GM19467 (cell line): ENCODE results near the gene C19orf81.
A peak's percentile ranks its signal among the peaks of the same experiment; 100 is the strongest.

Source experiments
- ATAC-seq: cut with Tn5 transposase; IDR thresholded peaks from one replicate; pipeline ENCODE4 v1.9.1; 2021; ENCODE audit warnings: mild to moderate bottlenecking, moderate library complexity; ENCODE audit not compliant: unreplicated experiment

Gene C19orf81

DNA sequence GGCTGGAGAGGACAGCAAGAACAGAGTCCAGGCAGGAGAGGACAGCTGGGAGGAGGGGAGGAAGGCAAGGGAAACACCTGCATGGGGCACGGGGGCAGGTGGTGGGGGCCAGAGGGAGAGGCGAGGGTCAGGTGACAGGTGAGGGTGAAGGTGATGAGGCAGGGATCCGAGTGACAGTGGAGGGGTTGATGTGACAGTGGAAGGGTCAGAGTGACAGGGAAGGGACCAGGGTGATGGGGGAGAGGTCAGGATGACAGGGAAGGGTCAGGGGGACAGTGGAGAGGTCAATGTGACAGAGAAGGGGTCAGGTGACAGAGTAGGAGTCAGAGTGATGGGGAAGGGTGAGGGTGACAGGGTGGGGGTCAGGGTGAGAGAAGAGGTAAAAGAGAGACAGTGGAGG is 29.1 kb downstream of the C19orf81 start:
- ATAC-seq: no peak

DNA sequence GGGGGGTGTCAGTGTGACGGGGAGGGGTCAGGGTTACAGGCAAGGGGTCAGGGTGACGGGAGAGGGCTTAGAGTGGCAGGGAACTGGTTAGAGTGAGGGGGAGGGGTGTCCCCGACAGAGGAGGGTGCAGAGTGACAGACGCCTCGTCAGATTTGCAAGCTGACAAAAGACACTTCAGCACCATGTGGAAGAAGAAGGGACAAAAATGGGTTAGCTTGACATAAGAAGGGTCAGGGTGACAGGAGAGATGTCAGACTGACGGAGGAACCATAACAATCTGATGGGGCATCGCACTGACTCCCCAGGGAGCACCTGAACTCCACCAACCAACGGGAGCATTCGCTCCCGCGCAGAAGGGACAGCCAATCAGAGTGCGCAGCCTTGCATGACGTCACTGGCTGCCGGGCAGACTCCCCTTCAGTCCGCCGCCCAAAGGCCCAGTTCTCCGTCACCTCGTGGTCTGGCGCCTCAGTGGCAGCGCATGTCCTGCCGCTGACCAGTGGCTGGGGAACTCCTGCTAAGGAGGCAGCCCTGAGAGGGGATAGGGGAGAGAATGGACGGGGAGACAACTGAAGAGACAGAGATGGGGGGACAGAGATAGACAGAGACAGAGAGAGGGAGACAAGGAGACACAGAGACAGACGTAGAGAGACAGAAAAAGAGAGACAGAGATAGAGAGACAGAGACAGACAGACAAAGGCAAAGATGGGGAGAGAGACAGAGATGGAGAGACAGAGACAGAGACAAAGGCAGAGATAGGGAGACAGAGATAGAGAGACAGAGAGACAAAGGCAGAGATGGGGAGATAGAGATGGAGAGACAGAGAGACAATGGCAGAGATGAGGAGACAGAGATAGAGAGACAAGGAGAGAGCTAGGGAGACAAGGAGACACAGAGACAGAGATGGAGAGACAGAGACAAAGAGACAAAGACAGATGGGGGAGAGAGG is 30.2 kb downstream of the C19orf81 start:
- peak; percentile 67 for ATAC-seq

DNA sequence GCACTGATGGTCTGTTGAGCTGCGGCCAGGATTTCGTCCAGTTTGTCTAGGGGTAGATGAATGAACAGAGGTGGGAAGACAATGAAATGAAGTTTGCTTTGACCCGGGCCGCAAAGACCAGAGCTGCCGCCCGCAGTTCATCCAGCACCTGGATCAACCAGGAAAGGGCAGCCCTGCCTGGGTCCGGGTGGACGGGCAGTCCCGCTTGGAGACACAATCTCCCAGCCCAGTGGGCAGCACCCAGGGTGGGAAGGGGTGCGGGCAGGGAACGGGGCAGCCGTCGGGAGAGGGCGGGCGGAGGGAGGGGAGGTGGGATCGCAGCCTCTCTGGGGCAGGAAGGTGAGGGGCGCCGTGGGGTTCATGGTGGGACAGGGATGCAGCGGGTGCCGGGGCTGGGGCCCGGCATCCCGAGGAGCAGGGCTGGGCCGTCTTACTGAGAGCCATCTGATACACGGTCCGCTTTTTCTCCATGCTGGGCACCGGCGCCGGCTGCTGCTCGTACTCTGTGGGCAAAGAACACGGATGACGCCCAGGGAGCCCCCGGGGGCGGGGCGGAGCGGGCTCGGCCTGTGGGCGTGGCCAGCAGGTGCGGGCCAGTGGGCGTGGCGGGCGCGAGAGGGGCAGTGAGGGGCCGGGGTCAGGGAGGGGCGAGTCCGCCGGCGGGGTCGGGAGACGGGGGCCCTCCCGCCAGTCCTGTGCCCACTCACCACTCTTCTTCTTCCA is 37.2 kb downstream of the C19orf81 start:
- no peak for ATAC-seq

DNA sequence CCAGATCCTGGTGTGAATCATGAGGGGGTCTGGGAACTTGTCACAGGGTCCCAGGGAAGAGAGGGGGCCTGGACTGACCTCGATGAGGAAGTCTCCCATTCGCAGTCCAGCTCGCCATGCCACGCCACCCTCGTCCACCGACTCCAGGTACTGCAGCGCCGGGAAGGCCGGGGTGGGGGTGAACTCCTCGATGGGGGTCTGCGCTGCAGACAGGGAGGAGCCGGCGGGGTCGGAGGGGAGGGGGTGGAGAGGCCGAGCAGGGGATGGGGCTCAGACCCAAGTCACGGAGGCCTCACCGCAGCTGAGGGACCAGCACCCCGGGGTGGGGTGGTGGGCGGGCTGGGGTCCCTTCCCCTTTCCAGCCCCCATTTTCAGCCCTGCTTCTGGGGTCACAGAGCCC is 39.5 kb downstream of the C19orf81 start:
- ATAC-seq: no peak

GRCh38 chr19:50690439-50690838 is 41.2 kb downstream of the C19orf81 start:
- no peak for ATAC-seq

- no peak for ATAC-seq
Observed at GRCh38 chr19:50693064-50693975, 44.1 kb downstream of the C19orf81 start.

GRCh38 chr19:50694815-50695145 is 45.5 kb downstream of the C19orf81 start:
- no peak for ATAC-seq

GRCh38 chr19:50695251-50696093 is 46.2 kb downstream of the C19orf81 start:
- no peak for ATAC-seq

GRCh38 chr19:50696094-50696483 is 46.8 kb downstream of the C19orf81 start:
- ATAC-seq: no peak

GRCh38 chr19:50697414-50698124 is 48.3 kb downstream of the C19orf81 start:
- no peak for ATAC-seq

DNA sequence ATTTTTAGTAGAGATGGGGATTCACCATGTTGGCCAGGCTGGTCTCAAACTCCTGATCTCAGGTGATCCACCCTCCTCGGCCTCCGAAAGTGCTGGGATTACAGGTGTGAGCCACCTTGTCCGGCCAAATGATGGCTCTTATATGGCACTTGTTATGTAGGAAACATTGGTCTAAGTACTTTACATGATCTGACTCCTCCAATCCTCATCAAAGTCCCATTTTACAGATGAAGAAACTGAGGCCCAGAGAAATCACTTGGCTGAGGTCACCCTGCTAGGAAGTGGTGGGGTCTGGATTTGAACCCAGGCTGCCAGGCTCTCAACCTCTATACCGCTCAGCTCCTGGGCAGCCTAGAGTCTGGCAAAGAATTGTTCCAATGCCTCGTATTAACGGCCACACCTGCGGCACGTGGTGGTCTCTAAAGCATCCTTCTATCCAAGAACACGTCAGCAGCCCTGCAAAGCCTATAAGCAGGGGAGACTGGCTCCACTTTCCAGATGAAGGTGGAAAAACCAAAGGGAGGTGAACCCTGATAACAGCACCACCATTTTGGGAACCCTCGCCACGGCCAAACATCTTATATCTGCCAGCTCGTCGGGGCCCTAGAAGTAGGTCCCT is 52.2 kb downstream of the C19orf81 start:
- ATAC-seq: no peak

DNA sequence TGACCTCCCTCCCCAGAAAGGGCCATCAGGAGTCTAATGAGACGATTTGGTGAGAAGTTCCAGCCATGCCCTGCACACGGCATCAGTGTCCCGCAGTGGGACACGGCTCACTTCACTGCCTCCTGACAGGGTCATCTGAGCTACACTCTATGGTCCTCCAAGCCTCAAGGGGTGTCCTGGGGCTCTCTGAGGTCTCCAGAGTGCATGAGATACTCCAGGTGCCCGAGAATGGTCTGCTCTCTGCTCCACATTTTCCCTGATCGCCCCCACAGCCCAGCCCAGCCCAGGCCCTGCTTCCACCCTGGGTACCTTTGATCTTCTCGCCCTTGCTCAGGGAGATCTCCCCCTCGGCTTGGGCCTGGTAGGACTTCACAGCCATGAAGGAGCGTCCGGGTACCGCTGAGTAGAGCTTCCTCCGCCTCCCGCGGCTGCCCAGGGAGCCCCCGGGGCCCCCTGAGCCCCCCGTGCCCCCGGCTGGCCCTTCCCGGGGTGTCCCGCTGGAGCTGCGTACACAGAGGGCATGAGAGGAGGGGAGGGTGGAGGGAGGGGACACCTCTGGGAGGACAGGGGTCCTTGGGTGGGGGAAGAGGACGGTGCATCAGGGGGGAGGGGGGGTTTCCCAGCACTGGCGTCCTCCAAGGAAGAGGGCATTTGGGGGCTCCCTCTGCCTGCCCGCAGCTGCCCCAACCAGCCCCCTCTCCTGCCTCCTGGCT is 53.1 kb downstream of the C19orf81 start:
- ATAC-seq: no peak

- no peak for ATAC-seq
Observed at GRCh38 chr19:50702871-50703829, 53.9 kb downstream of the C19orf81 start.

DNA sequence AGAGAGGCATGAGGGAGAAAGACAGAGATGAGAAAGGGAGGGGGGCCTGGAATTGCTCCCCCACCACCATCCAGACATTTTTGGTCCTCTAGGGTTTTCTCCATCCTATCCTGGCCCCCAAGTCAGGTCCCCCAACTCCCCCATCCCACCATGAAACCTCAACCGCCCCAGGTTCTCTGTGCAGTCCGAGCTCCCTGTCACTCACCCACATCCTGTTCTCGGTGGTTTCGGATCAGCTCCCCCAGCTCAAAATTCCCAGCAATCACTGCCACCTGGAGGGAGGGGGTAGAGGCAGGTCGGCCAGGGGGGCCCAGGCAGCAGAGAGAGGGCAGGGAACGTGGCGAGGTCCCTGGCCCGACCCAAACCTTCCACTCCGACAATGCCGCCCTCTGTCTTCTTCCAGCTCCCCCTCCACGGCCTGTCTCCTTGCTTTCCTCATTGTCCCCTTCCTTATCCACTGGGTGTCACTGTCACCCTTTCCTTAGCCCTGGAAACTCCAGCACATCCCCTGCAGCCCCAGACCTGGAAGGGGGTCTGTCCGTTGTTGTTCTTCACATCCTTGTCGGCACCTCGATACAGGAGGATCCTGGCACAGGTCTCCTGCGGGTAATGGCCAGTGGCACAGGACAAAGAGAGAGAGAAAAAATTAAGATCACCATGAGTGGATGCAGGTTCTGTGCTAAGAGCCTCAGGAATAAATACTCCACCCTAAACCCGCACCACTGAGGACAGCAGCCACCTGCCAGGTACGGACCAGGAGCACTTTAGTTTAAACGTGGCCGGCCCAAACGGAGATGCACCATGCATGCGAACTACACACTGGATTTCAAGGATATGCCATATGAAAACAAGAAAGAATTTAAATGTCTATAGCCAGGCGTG is 54.9 kb downstream of the C19orf81 start:
- ATAC-seq: no peak

GRCh38 chr19:50705422-50706019 is 56.3 kb downstream of the C19orf81 start:
- ATAC-seq: no peak

GRCh38 chr19:50706387-50706786 is 57.1 kb downstream of the C19orf81 start:
- ATAC-seq: no peak
